ENCODE results near the gene IL1RAPL2.
"Not testable (repeated sequence)": the region's sequence is repeated elsewhere in the genome, so short reads cannot be mapped to it uniquely, and the experiment has no call there.

- not testable (repeated sequence) for TF ChIP-seq CTCF (tag by site-specific recombination; IDR thresholded peaks at IDR 0.05); ZNF624 (tag by site-specific recombination; IDR thresholded peaks at IDR 0.05); PRDM4 (tag by site-specific recombination; IDR thresholded peaks at IDR 0.05); ZNF132 (tag by site-specific recombination; IDR thresholded peaks at IDR 0.05; ENCODE audit: borderline replicate concordance); KLF17 (tag by site-specific recombination; IDR thresholded peaks at IDR 0.05); ZNF274 (IDR thresholded peaks at IDR 0.05; ENCODE audit: low read length); ZNF274 (tag by site-specific recombination; IDR thresholded peaks at IDR 0.05; ENCODE audit: borderline replicate concordance); AEBP2 (tag by site-specific recombination; IDR thresholded peaks at IDR 0.05; ENCODE audit: borderline replicate concordance)
These were observed 111.5 kb downstream of the IL1RAPL2 start for GRCh38 chrX:104677517-104677916.

Measured in HEK293 (cell line).